Hepatocyte (in vitro differentiated cells): Measurements from ENCODE around the gene AGFG2.

ENCODE experiments used
- EZH2phosphoT487 ChIP-seq: fragments of 200-600 bp; sonication (generic); IDR thresholded peaks from one replicate; pipeline ENCODE4 v1.6.1; 2018; ENCODE audit warnings: antibody characterized with exemption, mild to moderate bottlenecking, low read depth, moderate library complexity; ENCODE audit not compliant: unreplicated experiment, severe bottlenecking
- TF ChIP-seq, protein P1 (sequence below): fragments of 200-600 bp; sonication (generic); IDR thresholded peaks from 2 replicates; pipeline ENCODE4 v1.5.1; 2016; ENCODE audit warnings: antibody characterized with exemption, mild to moderate bottlenecking; ENCODE audit not compliant: poor library complexity

DNA sequence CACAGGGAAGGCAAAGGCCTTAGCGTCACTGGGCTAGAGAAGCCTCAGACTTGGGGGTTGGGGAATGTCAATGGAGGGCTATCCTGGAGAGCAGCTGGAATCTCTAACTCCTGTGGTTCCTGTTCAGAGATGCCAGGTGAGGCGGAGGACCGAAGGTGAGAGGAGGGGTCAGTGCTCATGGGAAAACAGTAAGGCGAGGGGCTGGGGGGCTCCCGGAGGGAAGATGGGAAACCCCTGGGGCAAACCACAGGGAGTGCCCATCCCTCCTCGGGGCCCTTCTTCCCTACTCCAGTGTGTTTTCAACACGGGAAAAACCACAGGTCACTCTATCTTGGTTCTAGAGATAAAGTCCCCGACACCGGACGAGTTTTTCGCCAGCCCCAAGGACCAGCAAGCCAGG, 43.6 kb downstream of the AGFG2 start:
- TF ChIP-seq, protein P1, sequence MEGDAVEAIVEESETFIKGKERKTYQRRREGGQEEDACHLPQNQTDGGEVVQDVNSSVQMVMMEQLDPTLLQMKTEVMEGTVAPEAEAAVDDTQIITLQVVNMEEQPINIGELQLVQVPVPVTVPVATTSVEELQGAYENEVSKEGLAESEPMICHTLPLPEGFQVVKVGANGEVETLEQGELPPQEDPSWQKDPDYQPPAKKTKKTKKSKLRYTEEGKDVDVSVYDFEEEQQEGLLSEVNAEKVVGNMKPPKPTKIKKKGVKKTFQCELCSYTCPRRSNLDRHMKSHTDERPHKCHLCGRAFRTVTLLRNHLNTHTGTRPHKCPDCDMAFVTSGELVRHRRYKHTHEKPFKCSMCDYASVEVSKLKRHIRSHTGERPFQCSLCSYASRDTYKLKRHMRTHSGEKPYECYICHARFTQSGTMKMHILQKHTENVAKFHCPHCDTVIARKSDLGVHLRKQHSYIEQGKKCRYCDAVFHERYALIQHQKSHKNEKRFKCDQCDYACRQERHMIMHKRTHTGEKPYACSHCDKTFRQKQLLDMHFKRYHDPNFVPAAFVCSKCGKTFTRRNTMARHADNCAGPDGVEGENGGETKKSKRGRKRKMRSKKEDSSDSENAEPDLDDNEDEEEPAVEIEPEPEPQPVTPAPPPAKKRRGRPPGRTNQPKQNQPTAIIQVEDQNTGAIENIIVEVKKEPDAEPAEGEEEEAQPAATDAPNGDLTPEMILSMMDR: no peak
- no peak for TF ChIP-seq EZH2phosphoT487
